Measurements from ENCODE around the gene ZNF614.

DNA sequence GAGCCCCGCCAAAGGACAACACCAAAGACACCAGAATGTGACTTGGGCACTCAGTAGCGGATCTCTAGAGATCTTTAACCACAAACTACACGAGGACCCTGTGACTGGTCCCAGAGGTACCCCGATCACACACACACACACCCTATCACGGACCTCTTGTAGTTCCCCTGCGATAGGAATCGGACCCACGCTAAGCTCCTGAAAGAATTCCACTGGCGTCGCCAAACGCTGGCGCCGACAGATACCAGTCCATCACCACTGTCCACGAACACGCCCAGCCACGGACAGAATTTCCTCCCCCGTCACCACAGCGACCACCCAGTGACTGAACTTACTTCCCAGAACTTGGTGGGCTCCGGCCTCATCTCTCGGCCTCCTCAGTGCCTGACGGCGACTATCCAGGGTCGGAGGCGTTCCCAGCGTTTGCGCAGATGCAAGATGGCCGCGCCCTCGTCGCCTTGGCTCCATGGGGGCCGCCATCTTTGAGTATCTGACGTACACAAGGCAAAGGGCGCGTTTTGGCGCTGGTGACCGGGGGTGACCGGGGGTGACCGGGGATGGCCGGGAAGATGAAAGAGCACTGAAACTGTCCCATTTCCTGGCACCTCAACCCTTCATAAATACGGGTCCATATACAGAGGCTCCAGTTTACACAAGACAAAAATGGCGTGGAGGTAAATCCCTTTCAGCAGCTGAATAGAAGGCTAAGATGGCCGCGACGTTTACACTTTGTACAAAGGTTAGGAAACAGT lies 20.2 kb downstream of the ZNF614 start, which contains the start of gene ZNF615:
- TF ChIP-seq POLR2A (IDR thresholded peaks at IDR 0.05; ENCODE audit: low read depth, low read length) = peak; percentile 51; the same call in 1 of the 2 replicates
- peak; percentile 22; the same call in 1 of the 2 replicates for TF ChIP-seq POLR2AphosphoS5 (IDR thresholded peaks at IDR 0.05; ENCODE audit: low read depth, low read length)
- no peak for TF ChIP-seq TAF1 (IDR thresholded peaks at IDR 0.05; ENCODE audit: borderline replicate concordance, low read depth, low read length)

Data from GM12892 (cell line).